GM12878 (cell line): ENCODE results near the gene RAB13. TPM values are rescaled to one million over a fixed set of nuclear protein-coding genes. Genes with fewer than 3 reads are reported as not detected.

Source experiments
- ATAC-seq: fragments of 200-7000 bp; cut with Tn5 transposase; 3 replicates; pipeline ENCODE4 v1.9.1; 2020; ENCODE audit warnings: mild to moderate bottlenecking, moderate library complexity
- BruUV-seq: library from RNA; stranded (reverse); fragments of 400-500 nt; replicated peaks from 2 replicates; lab custom pipeline; 2021; lab: Mats Ljungman, UMichigan
- CTCF ChIA-PET: fragments of 300-600 bp; sonication (Branson Sonifier 250); formaldehyde crosslinking; extraction: SDS; loops from one replicate; lab custom pipeline; 2021; ENCODE audit warnings: inconsistent platforms; lab: Yijun Ruan, JAX
- POLR2A ChIA-PET: fragments of 350-600 bp; formaldehyde crosslinking; extraction: SDS; loops from one replicate; lab custom pipeline; 2021; ENCODE audit warnings: inconsistent platforms; lab: Charles Lee
- RAD21 ChIA-PET: fragments of 300-600 bp; sonication (Branson Sonifier 250); formaldehyde crosslinking; loops from one replicate; lab custom pipeline; 2023; ENCODE audit warnings: antibody characterized with exemption; ENCODE audit not compliant: unreplicated experiment; lab: Charles Lee
- SMC1A ChIA-PET: fragments of 300-600 bp; sonication (Branson Sonifier 250); formaldehyde crosslinking; loops from one replicate; lab custom pipeline; 2023; ENCODE audit not compliant: unreplicated experiment, uncharacterized antibody; lab: Charles Lee
- DNase-seq: peaks from one replicate; pipeline ENCODE4 v3.0.0-alpha.2; 2011; ENCODE audit warnings: low read depth, low spot score
- FAIRE-seq: peaks from 3 replicates; lab custom pipeline; 2011; peaks lifted over from hg19 to GRCh38; lab: Jason Lieb, UNC
- H2AFZ ChIP-seq: 2 replicates; pipeline ENCODE4 v1.6.0; 2011; ENCODE audit warnings: low read depth, low read length, control low read depth; ENCODE audit not compliant: control insufficient read depth
- H3K27ac ChIP-seq: 2 replicates; pipeline ENCODE4 v1.5.1; 2011; ENCODE audit warnings: control low read depth; ENCODE audit not compliant: control insufficient read depth, insufficient read depth
- H3K27me3 ChIP-seq, 2 experiments: replicated peaks in 1 of 2; 2 replicates each; pipeline versions ENCODE4 v1.6.0 to v1.6.1; 2011; ENCODE audit warnings: low read length in 1 of 2; ENCODE audit not compliant: control insufficient read depth in 2 of 2, insufficient read depth in 2 of 2
- H3K36me3 ChIP-seq, 2 experiments: 2 replicates each; pipeline ENCODE4 v1.5.1; 2011; ENCODE audit warnings: low read length in 1 of 2; ENCODE audit not compliant: control insufficient read depth in 2 of 2, insufficient read depth in 2 of 2
- H3K4me1 ChIP-seq: 2 replicates; pipeline ENCODE4 v1.6.1; 2011; ENCODE audit warnings: mild to moderate bottlenecking, low read length, moderate library complexity, mixed read lengths; ENCODE audit not compliant: control insufficient read depth, insufficient read depth
- H3K4me2 ChIP-seq: 2 replicates; pipeline ENCODE4 v1.6.0; 2011; ENCODE audit warnings: control low read depth; ENCODE audit not compliant: control insufficient read depth, insufficient read depth
- H3K4me3 ChIP-seq: fragments of 200-600 bp; sonication (generic); 2 replicates; pipeline ENCODE4 v1.5.1; 2016
- H3K79me2 ChIP-seq: 2 replicates; pipeline ENCODE4 v1.6.0; 2011; ENCODE audit warnings: low read length; ENCODE audit not compliant: control insufficient read depth, insufficient read depth
- H3K9ac ChIP-seq: 2 replicates; pipeline ENCODE4 v1.8.0; 2011; ENCODE audit warnings: low read length, control low read depth, mixed read lengths; ENCODE audit not compliant: control insufficient read depth, insufficient read depth
- H3K9me3 ChIP-seq: replicated peaks from 3 replicates; pipeline ENCODE4 v1.5.1; 2011; ENCODE audit warnings: mild to moderate bottlenecking, low read length; ENCODE audit not compliant: control insufficient read depth, insufficient read depth
- H4K20me1 ChIP-seq: 2 replicates; pipeline ENCODE4 v1.6.0; 2011; ENCODE audit not compliant: control insufficient read depth, insufficient read depth
- CHD1 ChIP-seq: IDR thresholded peaks from 2 replicates; pipeline ENCODE4 v1.6.1; 2012; ENCODE audit warnings: low read depth, low read length, improper control_type of control experiment
- CREB1 ChIP-seq: IDR thresholded peaks from 2 replicates; pipeline ENCODE4 v1.6.1; 2012; ENCODE audit warnings: low read depth, mild to moderate bottlenecking, inconsistent platforms
- IKZF2 ChIP-seq, 2 experiments: fragments of 450-650 bp; IDR thresholded peaks; 2 replicates each; pipeline ENCODE4 v1.6.1; 2017; ENCODE audit warnings: mild to moderate bottlenecking in 2 of 2, moderate library complexity in 2 of 2
- IRF4 ChIP-seq: IDR thresholded peaks from 2 replicates; pipeline ENCODE4 v1.6.1; 2011; ENCODE audit warnings: low read depth, low read length
- KDM1A ChIP-seq: fragments of 200-600 bp; sonication (generic); IDR thresholded peaks from 2 replicates; pipeline ENCODE4 v1.6.1; 2016; ENCODE audit warnings: borderline replicate concordance
- MEF2B ChIP-seq: fragments of 450-650 bp; IDR thresholded peaks from 2 replicates; pipeline ENCODE4 v1.6.1; 2018; ENCODE audit warnings: mild to moderate bottlenecking, moderate library complexity; ENCODE audit not compliant: partially characterized antibody, poor library complexity, severe bottlenecking
- NFXL1 ChIP-seq: fragments of 450-650 bp; IDR thresholded peaks from 2 replicates; pipeline ENCODE4 v1.6.1; 2017; ENCODE audit warnings: antibody characterized with exemption, mild to moderate bottlenecking, borderline replicate concordance
- SUZ12 ChIP-seq: fragments of 200-600 bp; sonication (generic); IDR thresholded peaks from one replicate; pipeline ENCODE4 v1.6.1; 2018; ENCODE audit warnings: antibody characterized with exemption, mild to moderate bottlenecking; ENCODE audit not compliant: unreplicated experiment
- TBL1XR1 ChIP-seq: IDR thresholded peaks from 2 replicates; pipeline ENCODE4 v1.6.1; 2012; ENCODE audit warnings: low read depth, low read length, improper control_type of control experiment
- YBX1 ChIP-seq: fragments of 450-650 bp; IDR thresholded peaks from 2 replicates; pipeline ENCODE4 v1.6.1; 2016; ENCODE audit warnings: antibody characterized with exemption
- WGBS: methylation state at CpG from one replicate; pipeline ENCODE4 v1.1.6; 2016; ENCODE audit warnings: low lambda C conversion rate; ENCODE audit not compliant: insufficient replicate concordance, insufficient coverage; ENCODE audit errors: missing lambda C conversion rate; 5-methylcytosine and 5-hydroxymethylcytosine counted together
- in situ Hi-C: fragments of 300-500 bp; cut with MboI; formaldehyde crosslinking; loops from 9 replicates; pipeline ENCODE4 v1.14.3; 2018; ENCODE audit warnings: mixed read lengths
- intact Hi-C: fragments of 100-400 bp; cut with micrococcal nuclease; formaldehyde crosslinking; loops from one replicate; pipeline ENCODE4 v1.14.2; 2022; ENCODE audit not compliant: unreplicated experiment
- polyA plus RNA-seq, 11 experiments: library from polyadenylated mRNA; depleted of rRNA in 4 of 11; unstranded in 6 of 11; stranded (reverse) in 5 of 11; fragments of >200 nt; fragmentation: Nextera tagmentation in 4 of 11; fragmentation: Illumina TruSeq in 1 of 11; extraction: Ambion mirVana in 4 of 11; extraction: Trizol in 1 of 11; gene quantifications; 1 replicate in 1 of 11; 2 replicates in 10 of 11; pipeline versions ENCODE4 v1.2.1 to v1.2.3, GENCODE V29; 2011 to 2016; ENCODE audit warnings: inconsistent platforms in 2 of 11, missing spikeins in 2 of 11, low read depth in 1 of 11
- total RNA-seq, 4 experiments: library from RNA; depleted of rRNA in 3 of 4; stranded (reverse); fragments of >200 nt in 3 of 4; fragmentation: Illumina TruSeq in 1 of 4; extraction: Trizol in 1 of 4; gene quantifications; 2 replicates each; pipeline versions ENCODE4 v1.2.1 to v1.2.3, GENCODE V29; 2013 to 2021
- TF ChIP-seq, protein P1 (sequence below): fragments of 450-650 bp; IDR thresholded peaks from 2 replicates; pipeline ENCODE4 v1.6.1; 2017; ENCODE audit warnings: mild to moderate bottlenecking, moderate library complexity
- TF ChIP-seq, protein P2 (sequence below): IDR thresholded peaks from 2 replicates; pipeline ENCODE4 v1.6.1; 2012; ENCODE audit warnings: mild to moderate bottlenecking, low read depth, low read length
- TF ChIP-seq, protein P3 (sequence below): fragments of 450-650 bp; IDR thresholded peaks from 2 replicates; pipeline ENCODE4 v1.6.1; 2017; ENCODE audit warnings: mild to moderate bottlenecking, low read depth, inconsistent platforms; ENCODE audit not compliant: poor library complexity, severe bottlenecking
- TF ChIP-seq, protein P4 (sequence below): IDR thresholded peaks from 2 replicates; pipeline ENCODE4 v1.6.1; 2011; ENCODE audit warnings: low read depth, low read length, improper control_type of control experiment, borderline replicate concordance

RAB13 gene
- total and polyA plus RNA-seq, 10 of the 15 experiments (the other 5 are each of a cell fraction or from before 2014, with no cell fraction given) = 0.75 to 30.7 (median 15.9) TPM

DNA sequence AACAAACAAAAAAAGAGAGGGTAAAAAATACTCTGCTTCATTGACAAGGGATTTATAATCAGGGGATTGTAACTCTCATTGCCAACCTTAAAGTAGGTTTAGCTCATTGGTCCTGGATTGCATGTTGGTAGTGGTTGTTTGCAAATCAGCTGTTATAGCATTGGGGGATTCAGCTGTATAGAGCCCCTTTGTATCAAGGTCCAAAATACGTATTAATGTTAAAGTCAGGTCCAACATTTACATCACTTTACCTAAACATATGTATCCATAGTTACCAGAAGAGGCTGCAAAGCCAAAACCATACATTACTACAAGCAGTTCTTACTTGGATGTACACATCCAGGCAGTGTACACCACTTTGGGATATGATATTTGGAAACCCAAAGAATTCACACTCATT lies 33.8 kb upstream of the RAB13 start:
- Histone ChIP-seq H3K27ac (no peak overlapping the region), H3K36me3 (no peaks in the 10 kb centered on the region), H4K20me1 (no peaks in the 10 kb centered on the region), H3K9me3 (no peaks in the 10 kb centered on the region), H3K27me3 (no peaks in the 10 kb centered on the region), H2AFZ (no peak overlapping the region), H3K4me1 (no peaks in the 10 kb centered on the region), H3K9ac (no peak overlapping the region), H3K4me2 (no peak overlapping the region), H3K4me3 (no peak overlapping the region), H3K79me2 (no peaks in the 10 kb centered on the region)
- in situ Hi-C loops = no loop called here
- 38% methylated on average over 1 of the region's 1 CpG for WGBS
- ATAC-seq = no peak
- no peak for DNase-seq
- ChIA-PET CTCF (no interaction called here), SMC1A (interaction anchor here (1.4 kb wide), 1 partner anchor 13 kb away, joined by 4 read pairs; no protein-coding TSS in a partner anchor), RAD21 (no interaction called here), POLR2A (no interaction called here)
- BruUV-seq = no TSS peak
- FAIRE-seq = no peak
- intact Hi-C loops = loop anchor here (10.0 kb wide), 1 partner anchor 55 kb away; no protein-coding TSS in a partner anchor
- TF ChIP-seq TBL1XR1 (no peak), KDM1A (no peak), NFXL1 (no peak), SUZ12 (no peak), YBX1 (no peak), MEF2B (no peak), IKZF2 (IDR thresholded peaks at IDR 0.05) (no peak), CHD1 (no peak), IRF4 (no peak), CREB1 (no peak)
- TF ChIP-seq, protein P1, sequence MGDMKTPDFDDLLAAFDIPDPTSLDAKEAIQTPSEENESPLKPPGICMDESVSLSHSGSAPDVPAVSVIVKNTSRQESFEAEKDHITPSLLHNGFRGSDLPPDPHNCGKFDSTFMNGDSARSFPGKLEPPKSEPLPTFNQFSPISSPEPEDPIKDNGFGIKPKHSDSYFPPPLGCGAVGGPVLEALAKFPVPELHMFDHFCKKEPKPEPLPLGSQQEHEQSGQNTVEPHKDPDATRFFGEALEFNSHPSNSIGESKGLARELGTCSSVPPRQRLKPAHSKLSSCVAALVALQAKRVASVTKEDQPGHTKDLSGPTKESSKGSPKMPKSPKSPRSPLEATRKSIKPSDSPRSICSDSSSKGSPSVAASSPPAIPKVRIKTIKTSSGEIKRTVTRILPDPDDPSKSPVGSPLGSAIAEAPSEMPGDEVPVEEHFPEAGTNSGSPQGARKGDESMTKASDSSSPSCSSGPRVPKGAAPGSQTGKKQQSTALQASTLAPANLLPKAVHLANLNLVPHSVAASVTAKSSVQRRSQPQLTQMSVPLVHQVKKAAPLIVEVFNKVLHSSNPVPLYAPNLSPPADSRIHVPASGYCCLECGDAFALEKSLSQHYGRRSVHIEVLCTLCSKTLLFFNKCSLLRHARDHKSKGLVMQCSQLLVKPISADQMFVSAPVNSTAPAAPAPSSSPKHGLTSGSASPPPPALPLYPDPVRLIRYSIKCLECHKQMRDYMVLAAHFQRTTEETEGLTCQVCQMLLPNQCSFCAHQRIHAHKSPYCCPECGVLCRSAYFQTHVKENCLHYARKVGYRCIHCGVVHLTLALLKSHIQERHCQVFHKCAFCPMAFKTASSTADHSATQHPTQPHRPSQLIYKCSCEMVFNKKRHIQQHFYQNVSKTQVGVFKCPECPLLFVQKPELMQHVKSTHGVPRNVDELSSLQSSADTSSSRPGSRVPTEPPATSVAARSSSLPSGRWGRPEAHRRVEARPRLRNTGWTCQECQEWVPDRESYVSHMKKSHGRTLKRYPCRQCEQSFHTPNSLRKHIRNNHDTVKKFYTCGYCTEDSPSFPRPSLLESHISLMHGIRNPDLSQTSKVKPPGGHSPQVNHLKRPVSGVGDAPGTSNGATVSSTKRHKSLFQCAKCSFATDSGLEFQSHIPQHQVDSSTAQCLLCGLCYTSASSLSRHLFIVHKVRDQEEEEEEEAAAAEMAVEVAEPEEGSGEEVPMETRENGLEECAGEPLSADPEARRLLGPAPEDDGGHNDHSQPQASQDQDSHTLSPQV = no peak
- TF ChIP-seq, protein P2, sequence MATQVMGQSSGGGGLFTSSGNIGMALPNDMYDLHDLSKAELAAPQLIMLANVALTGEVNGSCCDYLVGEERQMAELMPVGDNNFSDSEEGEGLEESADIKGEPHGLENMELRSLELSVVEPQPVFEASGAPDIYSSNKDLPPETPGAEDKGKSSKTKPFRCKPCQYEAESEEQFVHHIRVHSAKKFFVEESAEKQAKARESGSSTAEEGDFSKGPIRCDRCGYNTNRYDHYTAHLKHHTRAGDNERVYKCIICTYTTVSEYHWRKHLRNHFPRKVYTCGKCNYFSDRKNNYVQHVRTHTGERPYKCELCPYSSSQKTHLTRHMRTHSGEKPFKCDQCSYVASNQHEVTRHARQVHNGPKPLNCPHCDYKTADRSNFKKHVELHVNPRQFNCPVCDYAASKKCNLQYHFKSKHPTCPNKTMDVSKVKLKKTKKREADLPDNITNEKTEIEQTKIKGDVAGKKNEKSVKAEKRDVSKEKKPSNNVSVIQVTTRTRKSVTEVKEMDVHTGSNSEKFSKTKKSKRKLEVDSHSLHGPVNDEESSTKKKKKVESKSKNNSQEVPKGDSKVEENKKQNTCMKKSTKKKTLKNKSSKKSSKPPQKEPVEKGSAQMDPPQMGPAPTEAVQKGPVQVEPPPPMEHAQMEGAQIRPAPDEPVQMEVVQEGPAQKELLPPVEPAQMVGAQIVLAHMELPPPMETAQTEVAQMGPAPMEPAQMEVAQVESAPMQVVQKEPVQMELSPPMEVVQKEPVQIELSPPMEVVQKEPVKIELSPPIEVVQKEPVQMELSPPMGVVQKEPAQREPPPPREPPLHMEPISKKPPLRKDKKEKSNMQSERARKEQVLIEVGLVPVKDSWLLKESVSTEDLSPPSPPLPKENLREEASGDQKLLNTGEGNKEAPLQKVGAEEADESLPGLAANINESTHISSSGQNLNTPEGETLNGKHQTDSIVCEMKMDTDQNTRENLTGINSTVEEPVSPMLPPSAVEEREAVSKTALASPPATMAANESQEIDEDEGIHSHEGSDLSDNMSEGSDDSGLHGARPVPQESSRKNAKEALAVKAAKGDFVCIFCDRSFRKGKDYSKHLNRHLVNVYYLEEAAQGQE = no peak
- TF ChIP-seq, protein P3, sequence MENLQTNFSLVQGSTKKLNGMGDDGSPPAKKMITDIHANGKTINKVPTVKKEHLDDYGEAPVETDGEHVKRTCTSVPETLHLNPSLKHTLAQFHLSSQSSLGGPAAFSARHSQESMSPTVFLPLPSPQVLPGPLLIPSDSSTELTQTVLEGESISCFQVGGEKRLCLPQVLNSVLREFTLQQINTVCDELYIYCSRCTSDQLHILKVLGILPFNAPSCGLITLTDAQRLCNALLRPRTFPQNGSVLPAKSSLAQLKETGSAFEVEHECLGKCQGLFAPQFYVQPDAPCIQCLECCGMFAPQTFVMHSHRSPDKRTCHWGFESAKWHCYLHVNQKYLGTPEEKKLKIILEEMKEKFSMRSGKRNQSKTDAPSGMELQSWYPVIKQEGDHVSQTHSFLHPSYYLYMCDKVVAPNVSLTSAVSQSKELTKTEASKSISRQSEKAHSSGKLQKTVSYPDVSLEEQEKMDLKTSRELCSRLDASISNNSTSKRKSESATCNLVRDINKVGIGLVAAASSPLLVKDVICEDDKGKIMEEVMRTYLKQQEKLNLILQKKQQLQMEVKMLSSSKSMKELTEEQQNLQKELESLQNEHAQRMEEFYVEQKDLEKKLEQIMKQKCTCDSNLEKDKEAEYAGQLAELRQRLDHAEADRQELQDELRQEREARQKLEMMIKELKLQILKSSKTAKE = no peak
- TF ChIP-seq, protein P4, sequence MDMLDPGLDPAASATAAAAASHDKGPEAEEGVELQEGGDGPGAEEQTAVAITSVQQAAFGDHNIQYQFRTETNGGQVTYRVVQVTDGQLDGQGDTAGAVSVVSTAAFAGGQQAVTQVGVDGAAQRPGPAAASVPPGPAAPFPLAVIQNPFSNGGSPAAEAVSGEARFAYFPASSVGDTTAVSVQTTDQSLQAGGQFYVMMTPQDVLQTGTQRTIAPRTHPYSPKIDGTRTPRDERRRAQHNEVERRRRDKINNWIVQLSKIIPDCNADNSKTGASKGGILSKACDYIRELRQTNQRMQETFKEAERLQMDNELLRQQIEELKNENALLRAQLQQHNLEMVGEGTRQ = no peak
